B cell (primary cell): Measurements from ENCODE around the gene TMEM263.

Experiments
- EZH2 ChIP-seq: IDR thresholded peaks from 2 replicates; pipeline ENCODE4 v1.6.1; 2012; ENCODE audit warnings: borderline replicate concordance, low read depth, mild to moderate bottlenecking, moderate library complexity, low read length; ENCODE audit not compliant: insufficient read depth, poor library complexity, severe bottlenecking
- TF ChIP-seq, protein P1 (sequence below): fragments of 200-600 bp; IDR thresholded peaks from one replicate; pipeline ENCODE4 v1.8.0; 2022; ENCODE audit warnings: antibody characterized with exemption, mild to moderate bottlenecking

- TF ChIP-seq, protein P1, sequence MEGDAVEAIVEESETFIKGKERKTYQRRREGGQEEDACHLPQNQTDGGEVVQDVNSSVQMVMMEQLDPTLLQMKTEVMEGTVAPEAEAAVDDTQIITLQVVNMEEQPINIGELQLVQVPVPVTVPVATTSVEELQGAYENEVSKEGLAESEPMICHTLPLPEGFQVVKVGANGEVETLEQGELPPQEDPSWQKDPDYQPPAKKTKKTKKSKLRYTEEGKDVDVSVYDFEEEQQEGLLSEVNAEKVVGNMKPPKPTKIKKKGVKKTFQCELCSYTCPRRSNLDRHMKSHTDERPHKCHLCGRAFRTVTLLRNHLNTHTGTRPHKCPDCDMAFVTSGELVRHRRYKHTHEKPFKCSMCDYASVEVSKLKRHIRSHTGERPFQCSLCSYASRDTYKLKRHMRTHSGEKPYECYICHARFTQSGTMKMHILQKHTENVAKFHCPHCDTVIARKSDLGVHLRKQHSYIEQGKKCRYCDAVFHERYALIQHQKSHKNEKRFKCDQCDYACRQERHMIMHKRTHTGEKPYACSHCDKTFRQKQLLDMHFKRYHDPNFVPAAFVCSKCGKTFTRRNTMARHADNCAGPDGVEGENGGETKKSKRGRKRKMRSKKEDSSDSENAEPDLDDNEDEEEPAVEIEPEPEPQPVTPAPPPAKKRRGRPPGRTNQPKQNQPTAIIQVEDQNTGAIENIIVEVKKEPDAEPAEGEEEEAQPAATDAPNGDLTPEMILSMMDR = no peak
- TF ChIP-seq EZH2 = no peak
Observed at GRCh38 chr12:106953352-106954250, 2.1 kb upstream of the TMEM263 start.
